Right lobe of liver (tissue), 4 donors: ENCODE results near the gene GUCY2D.

Experiments used
- CTCF ChIP-seq, 4 donors: fragments of 200-600 bp in 3 of 4; fragments of 450-650 bp in 1 of 4; IDR thresholded peaks; one replicate each; pipeline versions ENCODE4 v1.5.1 to v1.8.0; 2016 to 2022; ENCODE audit warnings: antibody characterized with exemption in 4 of 4, mild to moderate bottlenecking in 2 of 4
- POLR2A ChIP-seq: fragments of 450-650 bp; IDR thresholded peaks from one replicate; pipeline ENCODE4 v1.6.1; 2017; ENCODE audit warnings: antibody characterized with exemption, mild to moderate bottlenecking
- donor health status: DM: no; HTN: no; CAD: no.
- donor health status: DM: no; HTN: no; CAD: no.
- donor health status: DM: no; HTN: yes; CAD: no.

GRCh38 chr17:8069587-8069860 is 67.1 kb downstream of the GUCY2D start:
- TF ChIP-seq CTCF (IDR thresholded peaks at IDR 0.05) (no peak), POLR2A (no peak)
